Adrenal gland (tissue), 12 donors: ENCODE results near the gene CACNB4. TPM values are rescaled to one million over a fixed set of nuclear protein-coding genes. Genes with fewer than 3 reads are reported as not detected.
A peak's percentile ranks its signal among the peaks of the same experiment; 100 is the strongest.

ENCODE experiments used
- DNase-seq, 7 donors: peaks; one replicate each; pipeline ENCODE4 v3.0.0-alpha.2; 2019 to 2020
- H3K27ac ChIP-seq, 5 donors: fragments of 200-600 bp; sonication (generic) in 4 of 5; 1 replicate in 3 of 5; 2 replicates in 2 of 5; pipeline versions ENCODE4 v1.5.1 to v1.8.0; 2016 to 2020; ENCODE audit warnings: mild to moderate bottlenecking in 1 of 5
- H3K27me3 ChIP-seq: fragments of 200-600 bp; 2 replicates; pipeline ENCODE4 v1.8.0; 2021
- H3K36me3 ChIP-seq, 2 donors: fragments of 200-600 bp; replicated peaks in 1 of 2; 1 replicate in 1 of 2; 2 replicates in 1 of 2; pipeline versions ENCODE4 v1.5.1 to v1.8.0; 2018 to 2022
- H3K4me1 ChIP-seq, 2 donors: fragments of 200-600 bp; replicated peaks in 1 of 2; 1 replicate in 1 of 2; 2 replicates in 1 of 2; pipeline versions ENCODE4 v1.5.1 to v1.8.0; 2018 to 2021
- H3K4me3 ChIP-seq, 4 donors: fragments of 200-600 bp; sonication (generic) in 3 of 4; one replicate each; pipeline ENCODE4 v1.5.1; 2016 to 2018
- H3K9me3 ChIP-seq, 3 donors: fragments of 200-600 bp; sonication (generic) in 1 of 3; replicated peaks in 1 of 3; 1 replicate in 2 of 3; 2 replicates in 1 of 3; pipeline versions ENCODE4 v1.5.1 to v1.8.0; 2016 to 2021
- CTCF ChIP-seq, 6 experiments: fragments of 450-650 bp in 4 of 6; fragments of 200-600 bp in 2 of 6; sonication (generic) in 1 of 6; IDR thresholded peaks; 1 replicate in 5 of 6; 2 replicates in 1 of 6; pipeline versions ENCODE4 v1.5.1 to v1.8.0; 2016 to 2021; ENCODE audit warnings: antibody characterized with exemption in 6 of 6, mild to moderate bottlenecking in 2 of 6, moderate library complexity in 1 of 6
- POLR2A ChIP-seq, 2 donors: fragments of 450-650 bp; IDR thresholded peaks; one replicate each; pipeline ENCODE4 v1.6.1; 2017; ENCODE audit warnings: antibody characterized with exemption in 2 of 2, mild to moderate bottlenecking in 2 of 2, moderate library complexity in 1 of 2
- WGBS, 4 donors: extraction: QIAGEN DNeasy Blood & Tissue Kit in 2 of 4; methylation state at CpG; one replicate each; pipeline versions ENCODE4 v1.1.5 to v1.1.7; 2013 to 2017; 5-methylcytosine and 5-hydroxymethylcytosine counted together
- intact Hi-C, 2 donors: fragments of 100-400 bp; cut with DNase I; formaldehyde crosslinking; loops; one replicate each; pipeline versions ENCODE4 v1.14.1 to v1.15.0; 2022 to 2023
- polyA plus RNA-seq, 3 donors: library from polyadenylated mRNA; stranded (reverse); fragments of 200-250 nt in 2 of 3; fragments of 350-450 nt in 1 of 3; fragmentation: Illumina TruSeq in 1 of 3; extraction: RNeasy Lipid Tissue Mini Kit (QIAGEN cat#74804) in 1 of 3; gene quantifications; one replicate each; pipeline ENCODE4 v1.2.3, GENCODE V29; 2013 to 2014
- total RNA-seq, 9 donors: library from RNA; depleted of rRNA in 4 of 9; stranded (reverse); fragments of >200 nt in 4 of 9; fragments of 120-200 nt in 1 of 9; fragmentation: NEBNext Ultra II Directional in 1 of 9; extraction: Animal tissue kit (Norgen Biotek cat#: 25700) in 1 of 9; gene quantifications; one replicate each; pipeline versions ENCODE4 v1.1.0 to v1.2.4, GENCODE V29; 2013 to 2023
- donor health status: healthy with polysubstance abuse.
- donor health status: Bipolar disorder and iron deficiency.
- donor health status: DM: yes; HTN: yes; CAD: no.
- donor health status: DM: no; HTN: no; CAD: no.
- donor health status: DM: no; HTN: no; CAD: no.
- donor health status: DM: yes; HTN: yes; CAD: no.

CACNB4 gene
- total and polyA plus RNA-seq, 12 donors, result 0.60 to 8.5 (median 1.9) TPM

DNA sequence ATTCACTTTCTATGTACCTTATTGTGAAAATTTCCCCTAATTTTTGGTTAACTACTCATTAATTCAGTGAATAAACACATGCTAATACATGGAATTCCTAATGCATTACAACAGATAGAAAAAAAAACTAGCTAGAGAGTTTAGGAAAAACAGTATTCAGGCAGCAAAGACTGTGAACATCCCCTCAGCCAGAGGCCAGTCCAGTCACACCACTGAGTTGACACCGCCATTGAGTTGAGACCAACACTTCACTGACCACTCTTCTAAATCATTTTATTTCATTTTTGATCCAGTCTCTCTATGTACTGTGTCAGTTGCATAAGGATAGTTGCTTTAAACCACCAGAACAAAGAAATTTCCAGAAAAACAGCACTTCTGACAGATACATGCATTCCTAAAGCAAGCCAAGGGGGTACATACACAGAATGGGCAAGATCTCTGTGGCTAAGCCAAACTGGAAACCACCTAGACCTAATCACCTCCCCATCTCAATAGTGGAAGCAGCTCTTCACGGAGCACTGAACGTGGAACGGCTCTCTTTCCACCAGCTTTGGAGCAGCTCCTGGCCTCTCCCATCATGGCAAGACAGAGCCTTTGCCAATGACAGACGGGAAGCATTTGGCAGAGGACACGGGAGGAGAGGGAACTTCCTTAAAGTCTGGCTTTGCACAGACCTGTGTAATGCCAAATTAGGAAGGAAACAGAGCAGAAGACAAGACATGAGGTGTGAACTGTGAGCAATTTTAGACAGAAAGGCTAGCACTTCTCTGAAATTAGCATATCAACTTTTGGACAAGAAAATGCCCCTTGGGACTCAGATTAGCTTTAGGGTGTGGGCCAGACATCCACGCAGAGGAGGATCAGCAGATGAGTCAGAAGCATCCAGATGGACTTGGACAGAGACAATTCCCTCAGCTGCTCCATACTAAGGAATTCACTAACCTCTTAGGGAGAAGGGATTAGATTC lies 36.4 kb downstream of the CACNB4 start:
- H3K27me3 ChIP-seq, result no peaks in the 10 kb centered on the region
- H3K4me1 ChIP-seq, result no peaks in the 10 kb centered on the region
- intact Hi-C loops, result no loop called here
- H3K4me3 ChIP-seq, result no peak overlapping the region
- TF ChIP-seq POLR2A (IDR thresholded peaks at IDR 0.05), result no peak
- no peak for TF ChIP-seq CTCF (IDR thresholded peaks at IDR 0.05)
- H3K36me3 ChIP-seq, result no peaks in the 10 kb centered on the region
- DNase-seq, result peak in 1 of 7 donors; percentile 35
- no peak overlapping the region for H3K27ac ChIP-seq
- 60 to 71% (median 67%) methylated on average over 7 of the region's 7 CpGs for whole genome bisulfite sequencing, 4 donors
- H3K9me3 ChIP-seq, result no peaks in the 10 kb centered on the region

GRCh38 chr2:152061383-152061782 lies 37.5 kb downstream of the CACNB4 start:
- H3K27ac ChIP-seq, result no peak overlapping the region
- H3K27me3 ChIP-seq, result no peaks in the 10 kb centered on the region
- DNase-seq, result no peak
- TF ChIP-seq POLR2A (IDR thresholded peaks at IDR 0.05) (no peak), CTCF (IDR thresholded peaks at IDR 0.05) (no peak)
- 91 to 100% (median 95%) methylated on average over 1 of the region's 1 CpG for WGBS, 4 donors
- no peak overlapping the region for H3K4me3 ChIP-seq
- H3K9me3 ChIP-seq, result no peaks in the 10 kb centered on the region
- no peaks in the 10 kb centered on the region for H3K36me3 ChIP-seq
- intact Hi-C loops, result no loop called here
- no peaks in the 10 kb centered on the region for H3K4me1 ChIP-seq

GRCh38 chr2:152058655-152059054 lies 40.2 kb downstream of the CACNB4 start:
- Histone ChIP-seq H3K27ac (no peak overlapping the region), H3K4me1 (no peaks in the 10 kb centered on the region), H3K27me3 (no peaks in the 10 kb centered on the region), H3K9me3 (no peaks in the 10 kb centered on the region), H3K36me3 (no peaks in the 10 kb centered on the region), H3K4me3 (no peak overlapping the region)
- TF ChIP-seq CTCF (IDR thresholded peaks at IDR 0.05), result no peak
- no peak for TF ChIP-seq POLR2A (IDR thresholded peaks at IDR 0.05)
- 44 to 100% (median 95%) methylated on average over 1 of the region's 1 CpG; no CpG with 5 or more reads in 1 of the 4 donors for WGBS, 4 donors
- intact Hi-C loops, result no loop called here
- DNase-seq, result no peak

DNA sequence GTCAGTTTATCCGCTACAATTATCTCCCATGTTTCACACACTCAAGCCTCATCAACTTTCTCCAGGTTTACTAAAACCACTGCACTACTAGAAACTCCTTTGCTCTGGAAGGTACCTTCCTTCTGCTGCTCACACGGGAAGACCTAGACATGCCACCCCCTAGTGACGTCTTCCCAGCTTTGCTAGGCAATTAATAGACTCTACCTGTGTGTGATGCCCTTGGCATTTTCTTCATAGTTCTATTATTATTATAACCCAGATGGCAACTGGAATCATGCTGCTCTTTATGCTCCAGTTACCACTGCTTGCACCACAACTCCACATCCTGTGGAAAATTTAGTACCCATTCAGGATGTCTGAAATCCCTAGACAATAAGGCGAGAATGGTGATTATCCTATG lies 42.4 kb downstream of the CACNB4 start:
- H3K4me3 ChIP-seq, result no peak overlapping the region
- no peak for DNase-seq
- no peaks in the 10 kb centered on the region for H3K27me3 ChIP-seq
- H3K36me3 ChIP-seq, result no peaks in the 10 kb centered on the region
- 66 to 83% (median 75%) methylated on average over 4 of the region's 4 CpGs for WGBS, 4 donors
- no peaks in the 10 kb centered on the region for H3K9me3 ChIP-seq
- TF ChIP-seq POLR2A (IDR thresholded peaks at IDR 0.05), result no peak
- no peak for TF ChIP-seq CTCF (IDR thresholded peaks at IDR 0.05)
- intact Hi-C loops, result no loop called here
- H3K4me1 ChIP-seq, result no peaks in the 10 kb centered on the region
- no peak overlapping the region for H3K27ac ChIP-seq
